Sigmoid colon (tissue), 7 donors: ENCODE data around the gene CD300E. TPM values are rescaled to one million over a fixed set of nuclear protein-coding genes. Genes with fewer than 3 reads are reported as not detected.

Experiments
- DNase-seq: peaks from one replicate; pipeline ENCODE4 v3.0.0-alpha.2; 2019
- H3K27ac ChIP-seq, 4 donors: fragments of 200-600 bp; sonication (generic); one replicate each; pipeline ENCODE4 v1.5.1; 2016 to 2019; ENCODE audit warnings: mild to moderate bottlenecking in 1 of 4
- H3K27me3 ChIP-seq, 3 donors: fragments of 200-600 bp; sonication (generic); one replicate each; pipeline ENCODE4 v1.5.1; 2019; ENCODE audit warnings: mild to moderate bottlenecking in 1 of 3
- H3K36me3 ChIP-seq, 4 donors: fragments of 200-600 bp; sonication (generic); one replicate each; pipeline ENCODE4 v1.5.1; 2016 to 2019
- H3K4me1 ChIP-seq, 4 donors: fragments of 200-600 bp; sonication (generic); one replicate each; pipeline ENCODE4 v1.5.1; 2017 to 2019
- H3K4me3 ChIP-seq, 4 donors: fragments of 200-600 bp; sonication (generic); one replicate each; pipeline ENCODE4 v1.5.1; 2017 to 2019; ENCODE audit warnings: mild to moderate bottlenecking in 2 of 4, moderate library complexity in 1 of 4
- H3K9me3 ChIP-seq, 4 donors: fragments of 200-600 bp in 3 of 4; sonication (generic) in 3 of 4; one replicate each; pipeline versions ENCODE4 v1.5.1 to v1.6.1; 2013 to 2019
- CTCF ChIP-seq, 4 experiments: fragments of 450-650 bp in 3 of 4; fragments of 200-600 bp in 1 of 4; IDR thresholded peaks; one replicate each; pipeline ENCODE4 v1.5.1; 2016 to 2019; ENCODE audit warnings: antibody characterized with exemption in 4 of 4, mild to moderate bottlenecking in 3 of 4, moderate library complexity in 2 of 4
- EP300 ChIP-seq, 4 donors: sonication (generic); formaldehyde crosslinking; IDR thresholded peaks; one replicate each; pipeline ENCODE4 v1.6.1; 2017; ENCODE audit warnings: antibody characterized with exemption in 4 of 4
- POLR2A ChIP-seq, 2 donors: fragments of 450-650 bp; IDR thresholded peaks; one replicate each; pipeline ENCODE4 v1.6.1; 2016; ENCODE audit warnings: antibody characterized with exemption in 2 of 2, mild to moderate bottlenecking in 2 of 2, moderate library complexity in 2 of 2
- POLR2AphosphoS5 ChIP-seq, 4 donors: sonication (generic); formaldehyde crosslinking; IDR thresholded peaks; one replicate each; pipeline ENCODE4 v1.6.1; 2017; ENCODE audit warnings: antibody characterized with exemption in 4 of 4
- WGBS, 2 donors: extraction: QIAGEN DNeasy Blood & Tissue Kit; methylation state at CpG; one replicate each; pipeline ENCODE4 v1.1.7; 2013; 5-methylcytosine and 5-hydroxymethylcytosine counted together
- intact Hi-C: fragments of 100-400 bp; cut with DNase I; formaldehyde crosslinking; loops from one replicate; pipeline ENCODE4 v1.15.1; 2023
- polyA plus RNA-seq, 3 donors: library from polyadenylated mRNA; stranded (reverse); fragments of 200-250 nt; gene quantifications; one replicate each; pipeline ENCODE4 v1.2.3, GENCODE V29; 2013
- total RNA-seq, 4 donors: library from RNA; depleted of rRNA; stranded (reverse); fragments of >200 nt; gene quantifications; one replicate each; pipeline ENCODE4 v1.1.0, GENCODE V29; 2016
- donor health status: healthy with polysubstance abuse.
- donor health status: Bipolar disorder and iron deficiency.
- donor health status: healthy.

The CD300E gene
- total and polyA plus RNA-seq, 7 donors, result under 0.01 to 2.4 (median 0.69) TPM; not detected in 1

GRCh38 chr17:74624131-74624530 is 593 bp upstream of the CD300E start:
- no peaks in the 10 kb centered on the region for H3K9me3 ChIP-seq
- no peaks in the 10 kb centered on the region for H3K4me1 ChIP-seq
- no peaks in the 10 kb centered on the region for H3K27me3 ChIP-seq
- no peak overlapping the region for H3K27ac ChIP-seq
- TF ChIP-seq POLR2AphosphoS5 (IDR thresholded peaks at IDR 0.05), result no peak
- no peak for TF ChIP-seq EP300 (IDR thresholded peaks at IDR 0.05)
- no peak for TF ChIP-seq POLR2A (IDR thresholded peaks at IDR 0.05)
- no peak for TF ChIP-seq CTCF (IDR thresholded peaks at IDR 0.05)
- 84 to 97% methylated on average over 1 of the region's 1 CpG for WGBS, 2 donors
- DNase-seq, result no peak
- H3K36me3 ChIP-seq, result no peaks in the 10 kb centered on the region
- intact Hi-C loops, result no loop called here
- H3K4me3 ChIP-seq, result no peak overlapping the region

- Histone ChIP-seq H3K27ac (no peak overlapping the region), H3K9me3 (no peaks in the 10 kb centered on the region), H3K4me1 (no peaks in the 10 kb centered on the region), H3K36me3 (no peaks in the 10 kb centered on the region), H3K27me3 (peaks cover 0 to 7% (median 0%) of the 10 kb centered on the region in 3 donors), H3K4me3 (no peak overlapping the region)
- TF ChIP-seq EP300 (IDR thresholded peaks at IDR 0.05), result no peak
- TF ChIP-seq POLR2A (IDR thresholded peaks at IDR 0.05), result no peak
- no peak for TF ChIP-seq POLR2AphosphoS5 (IDR thresholded peaks at IDR 0.05)
- TF ChIP-seq CTCF (IDR thresholded peaks at IDR 0.05), result no peak
- 81 to 87% methylated on average over 2 of the region's 2 CpGs for WGBS, 2 donors
- DNase-seq, result no peak
- intact Hi-C loops, result no loop called here
Observed at GRCh38 chr17:74619077-74619673, 4.4 kb downstream of the CD300E start.

GRCh38 chr17:74618451-74618850 is 5.1 kb downstream of the CD300E start:
- no peak for TF ChIP-seq POLR2A (IDR thresholded peaks at IDR 0.05)
- TF ChIP-seq POLR2AphosphoS5 (IDR thresholded peaks at IDR 0.05), result no peak
- no peak for TF ChIP-seq EP300 (IDR thresholded peaks at IDR 0.05)
- no peak for TF ChIP-seq CTCF (IDR thresholded peaks at IDR 0.05)
- intact Hi-C loops, result no loop called here
- no peak for DNase-seq
- Histone ChIP-seq H3K27ac (no peak overlapping the region), H3K4me1 (no peaks in the 10 kb centered on the region), H3K27me3 (peaks cover 0 to 12% (median 0%) of the 10 kb centered on the region in 3 donors), H3K4me3 (no peak overlapping the region), H3K36me3 (no peaks in the 10 kb centered on the region), H3K9me3 (no peaks in the 10 kb centered on the region)
- WGBS, 2 donors, result 56 to 67% methylated on average over 3 of the region's 3 CpGs

- H3K4me1 ChIP-seq, result no peaks in the 10 kb centered on the region
- no peak overlapping the region for H3K4me3 ChIP-seq
- no peaks in the 10 kb centered on the region for H3K36me3 ChIP-seq
- H3K27me3 ChIP-seq, result peaks cover 0 to 14% (median 0%) of the 10 kb centered on the region in 3 donors
- 93 to 95% methylated on average over 7 of the region's 7 CpGs for WGBS, 2 donors
- DNase-seq, result no peak
- no peak overlapping the region for H3K27ac ChIP-seq
- intact Hi-C loops, result no loop called here
- no peaks in the 10 kb centered on the region for H3K9me3 ChIP-seq
- TF ChIP-seq POLR2AphosphoS5 (IDR thresholded peaks at IDR 0.05) (no peak), CTCF (IDR thresholded peaks at IDR 0.05) (no peak)
Observed at GRCh38 chr17:74616696-74617095, 6.8 kb downstream of the CD300E start.

- H3K4me1 ChIP-seq, result no peaks in the 10 kb centered on the region
- H3K9me3 ChIP-seq, result no peaks in the 10 kb centered on the region
- H3K36me3 ChIP-seq, result no peaks in the 10 kb centered on the region
- intact Hi-C loops, result no loop called here
- H3K27ac ChIP-seq, result no peak overlapping the region
- peaks cover 0 to 19% (median 0%) of the 10 kb centered on the region in 3 donors for H3K27me3 ChIP-seq
- TF ChIP-seq POLR2A (IDR thresholded peaks at IDR 0.05) (no peak), POLR2AphosphoS5 (IDR thresholded peaks at IDR 0.05) (no peak), CTCF (IDR thresholded peaks at IDR 0.05) (no peak), EP300 (IDR thresholded peaks at IDR 0.05) (no peak)
- no peak overlapping the region for H3K4me3 ChIP-seq
- DNase-seq, result no peak
- 89 to 90% methylated on average over 6 of the region's 6 CpGs for WGBS, 2 donors
Observed at GRCh38 chr17:74612046-74612445, 11.5 kb downstream of the CD300E start.
